ENCODE measurements around the gene BMAL1. TPM values are rescaled to one million over a fixed set of nuclear protein-coding genes. Genes with fewer than 3 reads are reported as not detected.

Gene BMAL1
- total RNA-seq = 7.0 and 8.6 TPM in 2 replicates
- long read RNA-seq, partial matches to known transcripts = 1 of 39 reads
- long read RNA-seq, other reads (novel, unspliced or antisense) = 32 of 39 reads

- Mint-ChIP-seq H3K9me3 (ENCODE audit: low read depth) (no peaks in the 10 kb centered on the region), H3K4me3 (ENCODE audit: low read depth) (peak within 1 kb of the TSS; percentile 93), H3K27ac (peak within 1 kb of the TSS; percentile 91), H3K27me3 (peaks cover 83% of the 10 kb centered on the region), H3K36me3 (ENCODE audit: insufficient read depth) (no peaks in the 10 kb centered on the region), H3K4me1 (ENCODE audit: low read depth) (peaks cover 9% of the 10 kb centered on the region)
- TF ChIP-seq CTCF (IDR thresholded peaks at IDR 0.05; ENCODE audit: unreplicated experiment) = no peak
- DNase-seq (ENCODE audit: low spot score, unreplicated experiment) = peak; percentile 27
These were observed at the start of gene BMAL1 for GRCh38 chr11:13277768-13278608. Gene BMAL1 (plus strand): TSS chr11:13277790. CDS start chr11:13354309, 76,519 bp downstream.

- H3K27ac Mint-ChIP-seq = no peak overlapping the region
- DNase-seq (ENCODE audit: low spot score, unreplicated experiment) = no peak
- H3K4me3 Mint-ChIP-seq (ENCODE audit: low read depth) = no peak overlapping the region
- H3K27me3 Mint-ChIP-seq = peaks cover 8% of the 10 kb centered on the region
- no peaks in the 10 kb centered on the region for H3K36me3 Mint-ChIP-seq (ENCODE audit: insufficient read depth)
- H3K9me3 Mint-ChIP-seq (ENCODE audit: low read depth) = no peaks in the 10 kb centered on the region
- H3K4me1 Mint-ChIP-seq (ENCODE audit: low read depth) = no peaks in the 10 kb centered on the region
- TF ChIP-seq CTCF (IDR thresholded peaks at IDR 0.05; ENCODE audit: unreplicated experiment) = no peak
These were observed 49.0 kb upstream of the BMAL1 start for GRCh38 chr11:13228572-13228971.

- H3K27ac Mint-ChIP-seq = no peak overlapping the region
- DNase-seq (ENCODE audit: low spot score, unreplicated experiment) = no peak
- no peak for TF ChIP-seq CTCF (IDR thresholded peaks at IDR 0.05; ENCODE audit: unreplicated experiment)
- H3K27me3 Mint-ChIP-seq = peaks cover 8% of the 10 kb centered on the region
- no peaks in the 10 kb centered on the region for H3K36me3 Mint-ChIP-seq (ENCODE audit: insufficient read depth)
- no peaks in the 10 kb centered on the region for H3K4me1 Mint-ChIP-seq (ENCODE audit: low read depth)
- H3K9me3 Mint-ChIP-seq (ENCODE audit: low read depth) = no peaks in the 10 kb centered on the region
- H3K4me3 Mint-ChIP-seq (ENCODE audit: low read depth) = no peak overlapping the region
These were observed 48.5 kb upstream of the BMAL1 start for GRCh38 chr11:13229136-13229535.

- TF ChIP-seq CTCF (IDR thresholded peaks at IDR 0.05; ENCODE audit: unreplicated experiment) = no peak
- Mint-ChIP-seq H3K27ac (no peak overlapping the region), H3K9me3 (ENCODE audit: low read depth) (no peaks in the 10 kb centered on the region), H3K4me3 (ENCODE audit: low read depth) (no peak overlapping the region), H3K36me3 (ENCODE audit: insufficient read depth) (no peaks in the 10 kb centered on the region), H3K4me1 (ENCODE audit: low read depth) (no peaks in the 10 kb centered on the region), H3K27me3 (peaks cover 8% of the 10 kb centered on the region)
- DNase-seq (ENCODE audit: low spot score, unreplicated experiment) = no peak
These were observed 47.8 kb upstream of the BMAL1 start for GRCh38 chr11:13229711-13230318.

- Mint-ChIP-seq H3K4me1 (ENCODE audit: low read depth) (no peaks in the 10 kb centered on the region), H3K36me3 (ENCODE audit: insufficient read depth) (no peaks in the 10 kb centered on the region), H3K27me3 (peaks cover 16% of the 10 kb centered on the region), H3K27ac (no peak overlapping the region), H3K4me3 (ENCODE audit: low read depth) (no peak overlapping the region), H3K9me3 (ENCODE audit: low read depth) (peaks cover 4% of the 10 kb centered on the region)
- DNase-seq (ENCODE audit: low spot score, unreplicated experiment) = no peak
- no peak for TF ChIP-seq CTCF (IDR thresholded peaks at IDR 0.05; ENCODE audit: unreplicated experiment)
These were observed 44.3 kb upstream of the BMAL1 start for GRCh38 chr11:13233173-13233745.

All from progenitor cell of endocrine pancreas (in vitro differentiated cells).